Measurements from ENCODE around the gene IFT57. TPM values are rescaled to one million over a fixed set of nuclear protein-coding genes. Genes with fewer than 3 reads are reported as not detected.

Gene IFT57
- total and polyA plus RNA-seq, 8 donors, result 68.8 to 273 (median 80.8) TPM

GRCh38 chr3:108146139-108146538, 76.1 kb downstream of the IFT57 start:
- H3K27ac ChIP-seq, result no peak overlapping the region
- H3K4me1 ChIP-seq, result no peaks in the 10 kb centered on the region
- no peaks in the 10 kb centered on the region for H3K27me3 ChIP-seq
- ATAC-seq (no peak), DNase-seq (no peak)
- no peak overlapping the region for H3K4me3 ChIP-seq
- intact Hi-C loops (cut with DNase I), result no loop called here
- no peaks in the 10 kb centered on the region for H3K36me3 ChIP-seq
- TF ChIP-seq, protein P1, sequence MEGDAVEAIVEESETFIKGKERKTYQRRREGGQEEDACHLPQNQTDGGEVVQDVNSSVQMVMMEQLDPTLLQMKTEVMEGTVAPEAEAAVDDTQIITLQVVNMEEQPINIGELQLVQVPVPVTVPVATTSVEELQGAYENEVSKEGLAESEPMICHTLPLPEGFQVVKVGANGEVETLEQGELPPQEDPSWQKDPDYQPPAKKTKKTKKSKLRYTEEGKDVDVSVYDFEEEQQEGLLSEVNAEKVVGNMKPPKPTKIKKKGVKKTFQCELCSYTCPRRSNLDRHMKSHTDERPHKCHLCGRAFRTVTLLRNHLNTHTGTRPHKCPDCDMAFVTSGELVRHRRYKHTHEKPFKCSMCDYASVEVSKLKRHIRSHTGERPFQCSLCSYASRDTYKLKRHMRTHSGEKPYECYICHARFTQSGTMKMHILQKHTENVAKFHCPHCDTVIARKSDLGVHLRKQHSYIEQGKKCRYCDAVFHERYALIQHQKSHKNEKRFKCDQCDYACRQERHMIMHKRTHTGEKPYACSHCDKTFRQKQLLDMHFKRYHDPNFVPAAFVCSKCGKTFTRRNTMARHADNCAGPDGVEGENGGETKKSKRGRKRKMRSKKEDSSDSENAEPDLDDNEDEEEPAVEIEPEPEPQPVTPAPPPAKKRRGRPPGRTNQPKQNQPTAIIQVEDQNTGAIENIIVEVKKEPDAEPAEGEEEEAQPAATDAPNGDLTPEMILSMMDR (IDR thresholded peaks at IDR 0.05), result no peak
- peaks cover 0 to 11% of the 10 kb centered on the region in 2 donors for H3K9me3 ChIP-seq

- H3K27me3 ChIP-seq, result no peaks in the 10 kb centered on the region
- H3K4me3 ChIP-seq, result no peak overlapping the region
- TF ChIP-seq, protein P1 (IDR thresholded peaks at IDR 0.05), result no peak
- DNase-seq (no peak), ATAC-seq (no peak)
- intact Hi-C loops (cut with DNase I), result no loop called here
- H3K4me1 ChIP-seq, result no peaks in the 10 kb centered on the region
- no peaks in the 10 kb centered on the region for H3K36me3 ChIP-seq
- H3K27ac ChIP-seq, result no peak overlapping the region
- H3K9me3 ChIP-seq, result peaks cover 0 to 11% of the 10 kb centered on the region in 2 donors
These were observed 76.6 kb downstream of the IFT57 start for GRCh38 chr3:108145578-108145977.

GRCh38 chr3:108137460-108137814, 84.8 kb downstream of the IFT57 start:
- ATAC-seq (no peak), DNase-seq (no peak)
- H3K4me3 ChIP-seq, result no peak overlapping the region
- H3K36me3 ChIP-seq, result no peaks in the 10 kb centered on the region
- H3K9me3 ChIP-seq, result no peaks in the 10 kb centered on the region
- peak overlapping the region; percentile 65 to 80 for H3K27ac ChIP-seq
- no peaks in the 10 kb centered on the region for H3K27me3 ChIP-seq
- H3K4me1 ChIP-seq, result peaks cover 6 to 17% of the 10 kb centered on the region in 2 donors
- TF ChIP-seq, protein P1 (IDR thresholded peaks at IDR 0.05), result no peak
- intact Hi-C loops (cut with DNase I), result no loop called here

DNA sequence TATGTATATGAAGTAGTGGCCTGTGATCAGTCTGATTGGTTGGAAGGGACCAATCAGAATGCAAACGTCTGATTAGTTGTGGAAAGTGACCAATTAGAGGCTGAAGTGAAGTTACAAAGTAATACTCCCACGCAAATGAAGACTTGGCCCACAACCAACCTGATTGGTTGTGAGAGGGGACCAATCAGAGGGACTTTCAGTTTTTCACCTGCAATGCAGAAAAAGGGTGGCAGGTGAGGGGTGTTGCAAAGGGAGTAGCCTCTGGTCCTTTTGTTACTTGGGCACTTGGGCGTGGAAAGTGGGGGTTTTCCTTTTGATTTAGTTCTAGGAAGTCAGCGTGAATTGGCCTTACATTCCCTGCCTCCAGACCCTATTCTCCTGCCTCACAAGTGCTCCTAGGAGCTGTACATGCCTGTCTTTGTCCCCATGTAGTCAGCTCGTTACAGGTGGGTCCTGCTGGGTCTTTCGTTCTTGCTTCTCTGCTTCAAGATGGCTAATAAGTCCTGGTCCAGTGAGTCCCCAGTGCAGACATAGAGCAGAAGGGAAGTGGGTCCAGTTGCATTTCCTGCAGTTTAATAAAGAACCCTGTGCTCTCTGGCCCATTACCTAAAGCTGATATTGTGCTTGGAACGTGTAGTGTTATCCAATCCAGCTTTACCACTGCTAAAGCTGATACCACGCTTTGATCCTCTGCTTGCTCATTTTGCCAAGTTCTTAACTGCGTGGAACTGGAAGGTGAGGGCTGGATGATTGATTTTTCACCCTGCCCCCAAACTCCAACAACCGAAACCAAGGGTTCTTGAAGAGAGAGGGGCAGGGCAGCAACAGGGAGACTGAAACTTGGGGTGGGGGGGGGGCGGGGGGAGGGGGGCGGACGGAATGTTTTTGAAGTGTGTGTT, 85.4 kb downstream of the IFT57 start:
- Histone ChIP-seq H3K4me3 (no peak overlapping the region), H3K9me3 (no peaks in the 10 kb centered on the region), H3K4me1 (peaks cover 11 to 22% of the 10 kb centered on the region in 2 donors), H3K27me3 (no peaks in the 10 kb centered on the region), H3K36me3 (no peaks in the 10 kb centered on the region), H3K27ac (peak overlapping the region; percentile 76 to 80)
- TF ChIP-seq, protein P1 (IDR thresholded peaks at IDR 0.05), result no peak
- intact Hi-C loops (cut with DNase I), result no loop called here
- DNase-seq (peak in 2 of 4 donors; percentile 48 to 60), ATAC-seq (peak; percentile 72)

DNA sequence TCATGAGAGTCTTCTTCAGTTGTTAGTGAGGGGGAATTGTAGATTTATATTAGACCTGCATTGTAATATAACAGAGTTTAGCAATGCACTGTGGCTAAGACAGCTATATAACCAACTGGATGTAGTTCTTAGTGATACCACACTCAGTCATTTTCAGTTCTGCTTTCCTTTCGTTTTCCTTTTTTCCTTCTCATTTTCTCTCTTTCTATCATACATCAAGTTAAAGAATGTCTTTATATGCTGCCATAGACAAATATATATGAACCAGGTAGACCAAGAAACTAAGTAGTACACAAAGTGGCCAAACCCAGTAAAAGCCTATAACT, 87.7 kb downstream of the IFT57 start:
- Histone ChIP-seq H3K27ac (peak overlapping the region; percentile 73 to 80), H3K4me1 (peaks cover 11 to 42% of the 10 kb centered on the region in 2 donors), H3K36me3 (no peaks in the 10 kb centered on the region), H3K9me3 (no peaks in the 10 kb centered on the region), H3K4me3 (no peak overlapping the region), H3K27me3 (no peaks in the 10 kb centered on the region)
- intact Hi-C loops (cut with DNase I), result no loop called here
- no peak for DNase-seq
- peak; percentile 1 for ATAC-seq
- TF ChIP-seq, protein P1 (IDR thresholded peaks at IDR 0.05), result no peak
